H1 (cell line): ENCODE data around the gene GINS2. TPM values are rescaled to one million over a fixed set of nuclear protein-coding genes. Genes with fewer than 3 reads are reported as not detected.

ENCODE experiments used
- CTCF ChIA-PET: fragments of 300-600 bp; sonication (Branson Sonifier 250); formaldehyde crosslinking; loops from one replicate; lab custom pipeline; 2021; ENCODE audit not compliant: partially characterized antibody; lab: Charles Lee
- POLR2A ChIA-PET: fragments of 300-600 bp; sonication (Branson Sonifier 250); formaldehyde crosslinking; loops from one replicate; lab custom pipeline; 2021; ENCODE audit warnings: inconsistent platforms; ENCODE audit not compliant: partially characterized antibody; lab: Charles Lee
- DNase-seq, 2 experiments: peaks; one replicate each; pipeline versions ENCODE4 v3.0.0 to v3.0.0-alpha.2; 2010 to 2022; ENCODE audit warnings: low spot score in 2 of 2, low read depth in 1 of 2, mixed read lengths in 1 of 2
- FAIRE-seq: peaks from 2 replicates; lab custom pipeline; 2011; peaks lifted over from hg19 to GRCh38; lab: Jason Lieb, UNC
- H2AFZ ChIP-seq: 2 replicates; pipeline ENCODE4 v1.8.1; 2012; ENCODE audit warnings: low read length, inconsistent platforms
- H2AK5ac ChIP-seq: 2 replicates; pipeline ENCODE4 v1.6.1; 2013; ENCODE audit warnings: low read depth, low read length
- H2BK120ac ChIP-seq: replicated peaks from 2 replicates; pipeline ENCODE3; 2013; ENCODE audit warnings: low read depth, low read length, inconsistent platforms
- H2BK12ac ChIP-seq: 2 replicates; pipeline ENCODE4 v1.6.1; 2013; ENCODE audit warnings: low read depth, low read length
- H2BK15ac ChIP-seq: 2 replicates; pipeline ENCODE4 v1.6.1; 2013; ENCODE audit warnings: low read length
- H2BK20ac ChIP-seq: 2 replicates; pipeline ENCODE4 v1.6.1; 2013; ENCODE audit warnings: low read length
- H2BK5ac ChIP-seq: 2 replicates; pipeline ENCODE4 v1.6.1; 2013; ENCODE audit warnings: low read depth, low read length
- H3K14ac ChIP-seq: 2 replicates; pipeline ENCODE4 v1.6.1; 2013; ENCODE audit warnings: inconsistent platforms; ENCODE audit not compliant: insufficient read length
- H3K18ac ChIP-seq: 2 replicates; pipeline ENCODE4 v1.6.1; 2013; ENCODE audit warnings: low read length; ENCODE audit errors: extremely low read depth
- H3K23ac ChIP-seq: 2 replicates; pipeline ENCODE4 v1.6.1; 2013; ENCODE audit warnings: inconsistent platforms; ENCODE audit not compliant: insufficient read length
- H3K23me2 ChIP-seq: 2 replicates; pipeline ENCODE4 v1.6.1; 2013; ENCODE audit warnings: low read depth, low read length
- H3K27ac ChIP-seq: 2 replicates; pipeline ENCODE4 v1.6.1; 2011; ENCODE audit warnings: low read depth, low read length, inconsistent platforms
- H3K27me3 ChIP-seq, 4 experiments: replicated peaks in 1 of 4; 1 replicate in 1 of 4; 2 replicates in 3 of 4; pipeline versions ENCODE4 v1.6.1 to v1.8.1; 2011 to 2013; ENCODE audit warnings: low read length in 3 of 4, mild to moderate bottlenecking in 3 of 4, inconsistent platforms in 2 of 4, mixed read lengths in 2 of 4, moderate library complexity in 1 of 4; ENCODE audit not compliant: control insufficient read depth in 3 of 4, insufficient read depth in 3 of 4; ENCODE audit errors: extremely low read depth in 1 of 4
- H3K36me3 ChIP-seq, 4 experiments: 2 replicates each; pipeline versions ENCODE4 v1.6.1 to v1.8.1; 2011 to 2013; ENCODE audit warnings: mild to moderate bottlenecking in 4 of 4, low read length in 3 of 4, moderate library complexity in 2 of 4, control low read depth in 1 of 4, inconsistent platforms in 1 of 4; ENCODE audit not compliant: insufficient read depth in 4 of 4, control insufficient read depth in 2 of 4
- H3K4ac ChIP-seq: replicated peaks from 2 replicates; pipeline ENCODE3; 2013; ENCODE audit warnings: low read length, low read depth, mixed read lengths, inconsistent platforms; ENCODE audit not compliant: insufficient read length
- H3K4me1 ChIP-seq, 4 experiments: replicated peaks in 1 of 4; 1 replicate in 1 of 4; 2 replicates in 3 of 4; pipeline versions ENCODE4 v1.6.1 to v1.8.1; 2011 to 2013; ENCODE audit warnings: low read length in 3 of 4, inconsistent platforms in 2 of 4, mixed read lengths in 1 of 4; ENCODE audit not compliant: insufficient read depth in 4 of 4, control insufficient read depth in 3 of 4
- H3K4me2 ChIP-seq, 2 experiments: 2 replicates each; pipeline versions ENCODE4 v1.6.1 to v1.8.1; 2011 to 2013; ENCODE audit warnings: low read depth in 2 of 2, low read length in 2 of 2, control low read depth in 1 of 2, inconsistent platforms in 1 of 2, mild to moderate bottlenecking in 1 of 2; ENCODE audit not compliant: insufficient read depth in 1 of 2
- H3K4me3 ChIP-seq, 4 experiments: fragments of 200-600, 300-600 bp in 1 of 4; sonication (generic), shearing (Covaris generic), sonication (Bioruptor Twin) in 1 of 4; 2 replicates each; pipeline versions ENCODE4 v1.5.1 to v1.8.1; 2011 to 2016; ENCODE audit warnings: low read length in 4 of 4, low read depth in 3 of 4, control low read depth in 2 of 4, inconsistent platforms in 2 of 4, mild to moderate bottlenecking in 2 of 4, mixed read lengths in 1 of 4, moderate library complexity in 1 of 4; ENCODE audit not compliant: insufficient read depth in 2 of 4; ENCODE audit errors: extremely low read depth in 1 of 4
- H3K56ac ChIP-seq: replicated peaks from 2 replicates; pipeline ENCODE3; 2013; ENCODE audit warnings: low read depth, mild to moderate bottlenecking, mixed read lengths, low read length, inconsistent platforms; ENCODE audit not compliant: insufficient read length
- H3K79me1 ChIP-seq: 2 replicates; pipeline ENCODE4 v1.6.1; 2013; ENCODE audit warnings: low read depth, low read length, control low read depth
- H3K79me2 ChIP-seq, 2 experiments: 2 replicates each; pipeline versions ENCODE4 v1.6.1 to v1.8.1; 2012 to 2013; ENCODE audit warnings: low read length in 2 of 2, mild to moderate bottlenecking in 2 of 2, inconsistent platforms in 1 of 2; ENCODE audit not compliant: insufficient read depth in 2 of 2, control insufficient read depth in 1 of 2
- H3K9ac ChIP-seq, 4 experiments: replicated peaks in 1 of 4; 1 replicate in 1 of 4; 2 replicates in 3 of 4; pipeline versions ENCODE4 v1.6.1 to v1.8.1; 2011 to 2013; ENCODE audit warnings: low read depth in 3 of 4, low read length in 3 of 4, control low read depth in 2 of 4, mild to moderate bottlenecking in 2 of 4, moderate library complexity in 2 of 4, inconsistent platforms in 1 of 4; ENCODE audit errors: extremely low read depth in 1 of 4
- H3K9me3 ChIP-seq, 2 experiments: 2 replicates each; pipeline versions ENCODE4 v1.6.1 to v1.8.1; 2012 to 2013; ENCODE audit warnings: mild to moderate bottlenecking in 2 of 2, moderate library complexity in 2 of 2, control low read depth in 1 of 2, inconsistent platforms in 1 of 2, low read depth in 1 of 2, low read length in 1 of 2, mixed read lengths in 1 of 2; ENCODE audit not compliant: insufficient read depth in 2 of 2
- H4K20me1 ChIP-seq, 2 experiments: replicated peaks in 1 of 2; 2 replicates each; pipeline versions ENCODE3 to v1.8.1; 2011 to 2013; ENCODE audit warnings: inconsistent platforms in 2 of 2, low read length in 2 of 2, mild to moderate bottlenecking in 1 of 2; ENCODE audit not compliant: insufficient read depth in 2 of 2, control insufficient read depth in 1 of 2
- H4K5ac ChIP-seq: 2 replicates; pipeline ENCODE4 v1.6.1; 2013; ENCODE audit warnings: low read length, low read depth, mixed read lengths, inconsistent platforms; ENCODE audit not compliant: insufficient read length
- H4K8ac ChIP-seq: 2 replicates; pipeline ENCODE4 v1.8.0; 2013; ENCODE audit warnings: mild to moderate bottlenecking, moderate library complexity, low read length, inconsistent platforms; ENCODE audit not compliant: insufficient read depth; ENCODE audit errors: extremely low read depth
- H4K91ac ChIP-seq: replicated peaks from 2 replicates; pipeline ENCODE3; 2013; ENCODE audit warnings: low read length, mixed read lengths, inconsistent platforms; ENCODE audit not compliant: insufficient read length
- BRCA1 ChIP-seq: IDR thresholded peaks from 2 replicates; pipeline ENCODE4 v1.6.1; 2012; ENCODE audit warnings: low read depth, low read length, improper control_type of control experiment
- CBX5 ChIP-seq: fragments of 300-800, 300-1000 bp; sonication (generic); IDR thresholded peaks from 2 replicates; pipeline ENCODE4 v1.7.1; 2016; ENCODE audit warnings: antibody characterized with exemption, low read length, low read depth
- CTBP2 ChIP-seq: IDR thresholded peaks from 2 replicates; pipeline ENCODE4 v1.7.0; 2011; ENCODE audit warnings: borderline replicate concordance, mild to moderate bottlenecking, moderate library complexity, mixed read lengths, low read length; ENCODE audit not compliant: insufficient read depth, insufficient read length
- MAFK ChIP-seq: IDR thresholded peaks from 2 replicates; pipeline ENCODE4 v1.6.1; 2012; ENCODE audit warnings: low read depth, mild to moderate bottlenecking, improper control_type of control experiment, low read length
- RAD21 ChIP-seq, 2 experiments: IDR thresholded peaks in 1 of 2; conservative IDR thresholded peaks in 1 of 2; 2 replicates each; pipeline ENCODE4 v1.6.1; 2011; ENCODE audit warnings: low read depth in 2 of 2, low read length in 2 of 2, improper control_type of control experiment in 1 of 2, inconsistent platforms in 1 of 2, mild to moderate bottlenecking in 1 of 2, moderate library complexity in 1 of 2
- RFX5 ChIP-seq: IDR thresholded peaks from 2 replicates; pipeline ENCODE4 v1.6.1; 2011; ENCODE audit warnings: low read depth, low read length, improper control_type of control experiment, borderline replicate concordance
- RNF2 ChIP-seq: fragments of 200-900, 300-1000 bp; sonication (generic); IDR thresholded peaks from 2 replicates; pipeline ENCODE4 v1.7.1; 2016; ENCODE audit warnings: borderline replicate concordance, low read depth, mild to moderate bottlenecking, antibody characterized with exemption, low read length; ENCODE audit not compliant: poor library complexity, severe bottlenecking; ENCODE audit errors: missing control alignments
- SP4 ChIP-seq: IDR thresholded peaks from 2 replicates; pipeline ENCODE4 v1.6.1; 2012; ENCODE audit warnings: low read length, inconsistent platforms
- TEAD4 ChIP-seq: IDR thresholded peaks from 2 replicates; pipeline ENCODE4 v1.6.1; 2012; ENCODE audit warnings: low read depth, low read length, inconsistent platforms, mixed read lengths
- WGBS, 2 experiments: shearing (Covaris generic) in 1 of 2; methylation state at CpG; one replicate each; pipeline versions ENCODE4 v1.1.6 to v1.1.7; 2013 to 2015; ENCODE audit warnings: low lambda C conversion rate in 2 of 2, mixed read lengths in 2 of 2, inconsistent platforms in 1 of 2, low coverage in 1 of 2, missing lambda C conversion rate in 1 of 2; ENCODE audit not compliant: insufficient replicate concordance in 2 of 2, insufficient coverage in 1 of 2, insufficient read length in 1 of 2; ENCODE audit errors: extremely low coverage in 1 of 2, missing lambda C conversion rate in 1 of 2; 5-methylcytosine and 5-hydroxymethylcytosine counted together
- polyA plus RNA-seq, 7 experiments: library from polyadenylated mRNA; depleted of rRNA in 3 of 7; stranded (reverse) in 5 of 7; unstranded in 2 of 7; fragments of >200 nt in 5 of 7; fragments of 200-250 nt in 2 of 7; gene quantifications; 1 replicate in 5 of 7; 2 replicates in 1 of 7; 4 replicates in 1 of 7; pipeline versions ENCODE4 v1.2.1 to v1.2.3, GENCODE V29; 2011 to 2013; ENCODE audit warnings: missing spikeins in 2 of 7, mixed read lengths in 2 of 7
- total RNA-seq: library from RNA; stranded (reverse); fragmentation: NEBNext Ultra II Directional; extraction: Animal tissue kit (Norgen Biotek cat#: 25700); gene quantifications from 2 replicates; pipeline ENCODE4 v1.2.1, GENCODE V29; 2021
- TF ChIP-seq, protein P1 (sequence below): IDR thresholded peaks from 2 replicates; pipeline ENCODE4 v1.6.1; 2012; ENCODE audit warnings: low read length, inconsistent platforms

The GINS2 gene
- total and polyA plus RNA-seq, 2 of the 8 experiments (the other 6 are each of a cell fraction or from before 2014, with no cell fraction given), result 29.4 to 59.1 TPM

DNA sequence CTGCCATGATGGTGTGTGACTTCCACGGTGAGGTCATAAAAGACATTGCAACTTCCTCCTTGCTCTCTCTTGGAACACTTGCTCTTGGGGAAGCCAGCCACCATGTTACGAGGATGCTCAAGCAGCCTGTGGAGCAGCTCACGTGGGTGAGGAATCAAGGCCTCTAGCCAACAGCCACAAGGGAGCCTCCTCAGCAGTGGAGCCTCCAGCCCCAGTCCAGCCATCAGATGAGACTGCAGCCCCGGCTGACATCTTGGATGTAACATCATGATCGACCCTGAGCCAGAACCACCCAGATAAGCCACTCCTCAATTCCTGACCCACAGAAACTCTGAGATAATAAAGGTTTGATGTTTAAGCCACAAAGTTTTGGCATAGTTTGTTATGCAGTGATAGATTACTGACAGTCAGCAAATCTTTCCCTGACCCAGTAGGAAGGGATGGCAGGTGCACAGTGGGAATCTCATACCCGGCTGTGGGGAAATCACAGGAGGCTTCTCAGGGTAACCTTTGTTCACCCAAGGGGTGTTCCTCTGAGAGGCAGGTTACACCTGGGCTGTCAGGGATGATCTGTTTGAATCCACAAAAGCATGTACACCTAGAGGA is 23.3 kb upstream of the GINS2 start:
- Histone ChIP-seq H2BK120ac (no peak overlapping the region), H3K4me2 (no peak overlapping the region), H3K4ac (no peak overlapping the region), H3K23me2 (peaks cover 8% of the 10 kb centered on the region; the same call in 1 of the 2 replicates), H4K91ac (no peak overlapping the region), H2BK15ac (no peak overlapping the region), H4K5ac (no peak overlapping the region), H3K79me2 (no peaks in the 10 kb centered on the region), H3K27me3 (peaks cover 0 to 7% (median 2%) of the 10 kb centered on the region in 4 experiments; a peak in 3 of 7 replicates), H3K4me1 (peaks cover 0 to 10% (median 7%) of the 10 kb centered on the region in 4 experiments; a peak in 6 of 7 replicates), H3K36me3 (no peaks in the 10 kb centered on the region), H2BK20ac (no peak overlapping the region), H2BK12ac (0 out of 2 replicates have a peak overlapping the region, but pooled peaks have one; percentile 9), H3K14ac (no peak overlapping the region), H3K27ac (no peak overlapping the region), H2AK5ac (no peak overlapping the region), H3K23ac (no peak overlapping the region), H2AFZ (no peak overlapping the region), H4K8ac (no peak overlapping the region), H3K18ac (no peak overlapping the region), H3K9ac (no peak overlapping the region), H2BK5ac (no peak overlapping the region), H3K56ac (no peak overlapping the region), H3K4me3 (no peak overlapping the region), H4K20me1 (no peaks in the 10 kb centered on the region), H3K79me1 (no peaks in the 10 kb centered on the region), H3K9me3 (peaks cover 5 to 6% of the 10 kb centered on the region in 2 experiments; a peak in 3 of 4 replicates)
- 92% methylated on average over 6 of the region's 6 CpGs; no CpG with 5 or more reads in 1 of the 2 experiments for WGBS, 2 experiments
- POLR2A ChIA-PET, result no interaction called here
- DNase-seq (no peak), FAIRE-seq (no peak)
- CTCF ChIA-PET, result interaction anchor here (0.7 to 20.7 kb wide), 5 partner anchors 17 to 221 kb away, joined by 3 to 620 read pairs (median 3); partner anchors contain the start of gene GINS2
- TF ChIP-seq RFX5 (no peak), CBX5 (no peak), MAFK (no peak), CTBP2 (no peak), TEAD4 (no peak), RNF2 (no peak), SP4 (no peak), BRCA1 (no peak), RAD21 (IDR thresholded peaks at IDR 0.05 in 1 of 2, conservative IDR thresholded peaks at IDR 0.05 in 1 of 2; ENCODE audit: low read depth in 2 of 2, low read length in 2 of 2) (no peak)
- TF ChIP-seq, protein P1, sequence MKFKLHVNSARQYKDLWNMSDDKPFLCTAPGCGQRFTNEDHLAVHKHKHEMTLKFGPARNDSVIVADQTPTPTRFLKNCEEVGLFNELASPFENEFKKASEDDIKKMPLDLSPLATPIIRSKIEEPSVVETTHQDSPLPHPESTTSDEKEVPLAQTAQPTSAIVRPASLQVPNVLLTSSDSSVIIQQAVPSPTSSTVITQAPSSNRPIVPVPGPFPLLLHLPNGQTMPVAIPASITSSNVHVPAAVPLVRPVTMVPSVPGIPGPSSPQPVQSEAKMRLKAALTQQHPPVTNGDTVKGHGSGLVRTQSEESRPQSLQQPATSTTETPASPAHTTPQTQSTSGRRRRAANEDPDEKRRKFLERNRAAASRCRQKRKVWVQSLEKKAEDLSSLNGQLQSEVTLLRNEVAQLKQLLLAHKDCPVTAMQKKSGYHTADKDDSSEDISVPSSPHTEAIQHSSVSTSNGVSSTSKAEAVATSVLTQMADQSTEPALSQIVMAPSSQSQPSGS, result no peak
